ENCODE measurements around the gene IL1F10.
A peak's percentile ranks its signal among the peaks of the same experiment; 100 is the strongest.

Gene IL1F10

DNA sequence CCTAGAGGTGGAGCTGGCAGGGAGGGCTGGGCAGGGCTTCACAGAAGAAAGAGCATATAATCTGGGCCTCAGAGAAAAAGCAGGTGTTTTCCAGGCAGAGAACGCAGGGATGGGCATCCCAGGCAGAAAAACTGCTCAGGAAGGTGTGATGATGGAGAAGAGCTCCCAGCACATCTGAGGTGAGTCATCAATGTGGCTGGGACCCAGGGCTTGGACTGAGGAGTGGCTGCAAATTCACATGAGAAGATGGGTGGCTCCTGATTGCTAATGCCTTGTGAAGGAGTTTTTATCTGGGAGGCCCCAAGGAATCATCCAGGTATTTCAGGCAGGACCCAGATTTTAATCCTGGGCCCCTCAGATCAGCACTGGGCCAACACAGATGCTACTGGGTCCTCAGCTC, 10.2 kb downstream of the IL1F10 start:
- Histone ChIP-seq H3K4me3 (replicated peaks; ENCODE audit: insufficient read depth, low read length) (no peak overlapping the region), H3K27me3 (ENCODE audit: insufficient read depth, poor library complexity, severe bottlenecking) (no peaks in the 10 kb centered on the region), H3K27ac (replicated peaks) (no peak overlapping the region)
- TF ChIP-seq GABPA (IDR thresholded peaks at IDR 0.05; ENCODE audit: low read depth) = no peak
- TF ChIP-seq, protein P1, sequence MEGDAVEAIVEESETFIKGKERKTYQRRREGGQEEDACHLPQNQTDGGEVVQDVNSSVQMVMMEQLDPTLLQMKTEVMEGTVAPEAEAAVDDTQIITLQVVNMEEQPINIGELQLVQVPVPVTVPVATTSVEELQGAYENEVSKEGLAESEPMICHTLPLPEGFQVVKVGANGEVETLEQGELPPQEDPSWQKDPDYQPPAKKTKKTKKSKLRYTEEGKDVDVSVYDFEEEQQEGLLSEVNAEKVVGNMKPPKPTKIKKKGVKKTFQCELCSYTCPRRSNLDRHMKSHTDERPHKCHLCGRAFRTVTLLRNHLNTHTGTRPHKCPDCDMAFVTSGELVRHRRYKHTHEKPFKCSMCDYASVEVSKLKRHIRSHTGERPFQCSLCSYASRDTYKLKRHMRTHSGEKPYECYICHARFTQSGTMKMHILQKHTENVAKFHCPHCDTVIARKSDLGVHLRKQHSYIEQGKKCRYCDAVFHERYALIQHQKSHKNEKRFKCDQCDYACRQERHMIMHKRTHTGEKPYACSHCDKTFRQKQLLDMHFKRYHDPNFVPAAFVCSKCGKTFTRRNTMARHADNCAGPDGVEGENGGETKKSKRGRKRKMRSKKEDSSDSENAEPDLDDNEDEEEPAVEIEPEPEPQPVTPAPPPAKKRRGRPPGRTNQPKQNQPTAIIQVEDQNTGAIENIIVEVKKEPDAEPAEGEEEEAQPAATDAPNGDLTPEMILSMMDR (IDR thresholded peaks at IDR 0.05; ENCODE audit: insufficient read depth, low read length) = no peak
- DNase-seq (ENCODE audit: low read depth in 1 of 2, low spot score in 1 of 2) = no peak

GRCh38 chr2:113078350-113078839, 10.6 kb downstream of the IL1F10 start:
- TF ChIP-seq SPI1 (IDR thresholded peaks at IDR 0.05; ENCODE audit: borderline replicate concordance, low read depth) = no peak
- TF ChIP-seq GABPA (IDR thresholded peaks at IDR 0.05; ENCODE audit: low read depth) = no peak
- Histone ChIP-seq H3K4me3 (replicated peaks; ENCODE audit: insufficient read depth, low read length) (no peak overlapping the region), H3K27me3 (ENCODE audit: insufficient read depth, poor library complexity, severe bottlenecking) (no peaks in the 10 kb centered on the region), H3K27ac (replicated peaks) (no peak overlapping the region)
- DNase-seq (ENCODE audit: low read depth in 1 of 2, low spot score in 1 of 2) = no peak

DNA sequence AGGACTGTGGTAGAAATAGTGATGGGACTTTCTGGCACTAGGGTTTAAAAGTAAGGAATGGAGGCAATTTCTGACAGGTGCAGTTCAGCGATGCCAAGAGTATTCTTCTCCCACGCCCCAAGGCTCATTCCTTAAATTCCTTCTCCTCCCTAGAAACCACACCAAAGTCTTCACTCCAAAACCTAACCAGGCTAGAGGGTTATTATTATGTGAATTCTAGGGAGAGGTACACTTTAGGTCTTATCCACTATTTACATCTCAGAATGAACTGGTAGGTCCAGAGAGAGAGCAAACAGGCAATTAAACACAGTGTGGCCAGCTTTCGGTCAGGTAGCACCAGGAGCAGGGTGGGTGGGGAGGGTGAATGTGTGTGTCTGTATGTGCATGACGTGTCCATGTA, 11.4 kb downstream of the IL1F10 start:
- DNase-seq (ENCODE audit: low read depth in 1 of 2, low spot score in 1 of 2) = no peak
- TF ChIP-seq, protein P2, sequence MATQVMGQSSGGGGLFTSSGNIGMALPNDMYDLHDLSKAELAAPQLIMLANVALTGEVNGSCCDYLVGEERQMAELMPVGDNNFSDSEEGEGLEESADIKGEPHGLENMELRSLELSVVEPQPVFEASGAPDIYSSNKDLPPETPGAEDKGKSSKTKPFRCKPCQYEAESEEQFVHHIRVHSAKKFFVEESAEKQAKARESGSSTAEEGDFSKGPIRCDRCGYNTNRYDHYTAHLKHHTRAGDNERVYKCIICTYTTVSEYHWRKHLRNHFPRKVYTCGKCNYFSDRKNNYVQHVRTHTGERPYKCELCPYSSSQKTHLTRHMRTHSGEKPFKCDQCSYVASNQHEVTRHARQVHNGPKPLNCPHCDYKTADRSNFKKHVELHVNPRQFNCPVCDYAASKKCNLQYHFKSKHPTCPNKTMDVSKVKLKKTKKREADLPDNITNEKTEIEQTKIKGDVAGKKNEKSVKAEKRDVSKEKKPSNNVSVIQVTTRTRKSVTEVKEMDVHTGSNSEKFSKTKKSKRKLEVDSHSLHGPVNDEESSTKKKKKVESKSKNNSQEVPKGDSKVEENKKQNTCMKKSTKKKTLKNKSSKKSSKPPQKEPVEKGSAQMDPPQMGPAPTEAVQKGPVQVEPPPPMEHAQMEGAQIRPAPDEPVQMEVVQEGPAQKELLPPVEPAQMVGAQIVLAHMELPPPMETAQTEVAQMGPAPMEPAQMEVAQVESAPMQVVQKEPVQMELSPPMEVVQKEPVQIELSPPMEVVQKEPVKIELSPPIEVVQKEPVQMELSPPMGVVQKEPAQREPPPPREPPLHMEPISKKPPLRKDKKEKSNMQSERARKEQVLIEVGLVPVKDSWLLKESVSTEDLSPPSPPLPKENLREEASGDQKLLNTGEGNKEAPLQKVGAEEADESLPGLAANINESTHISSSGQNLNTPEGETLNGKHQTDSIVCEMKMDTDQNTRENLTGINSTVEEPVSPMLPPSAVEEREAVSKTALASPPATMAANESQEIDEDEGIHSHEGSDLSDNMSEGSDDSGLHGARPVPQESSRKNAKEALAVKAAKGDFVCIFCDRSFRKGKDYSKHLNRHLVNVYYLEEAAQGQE (IDR thresholded peaks at IDR 0.05; ENCODE audit: insufficient replicate concordance, low read depth) = no peak
- TF ChIP-seq SPI1 (IDR thresholded peaks at IDR 0.05; ENCODE audit: borderline replicate concordance, low read depth) (no peak), POLR2AphosphoS5 (IDR thresholded peaks at IDR 0.05; ENCODE audit: low read depth) (no peak), GABPA (IDR thresholded peaks at IDR 0.05; ENCODE audit: low read depth) (no peak)
- TF ChIP-seq, protein P1 (IDR thresholded peaks at IDR 0.05; ENCODE audit: insufficient read depth, low read length) = no peak
- H3K27me3 ChIP-seq (ENCODE audit: insufficient read depth, poor library complexity, severe bottlenecking) = no peaks in the 10 kb centered on the region
- no peak overlapping the region for H3K27ac ChIP-seq (replicated peaks)
- no peak overlapping the region for H3K4me3 ChIP-seq (replicated peaks; ENCODE audit: insufficient read depth, low read length)

- Histone ChIP-seq H3K27me3 (ENCODE audit: insufficient read depth, poor library complexity, severe bottlenecking) (no peaks in the 10 kb centered on the region), H3K4me3 (replicated peaks; ENCODE audit: insufficient read depth, low read length) (no peak overlapping the region), H3K27ac (replicated peaks) (no peak overlapping the region)
- TF ChIP-seq SPI1 (IDR thresholded peaks at IDR 0.05; ENCODE audit: borderline replicate concordance, low read depth) (no peak), POLR2AphosphoS5 (IDR thresholded peaks at IDR 0.05; ENCODE audit: low read depth) (no peak), GABPA (IDR thresholded peaks at IDR 0.05; ENCODE audit: low read depth) (no peak)
- TF ChIP-seq, protein P2 (IDR thresholded peaks at IDR 0.05; ENCODE audit: insufficient replicate concordance, low read depth) = no peak
- TF ChIP-seq, protein P1 (IDR thresholded peaks at IDR 0.05; ENCODE audit: insufficient read depth, low read length) = peak; percentile 94
- peak in 1 of 2 experiments; percentile 38 for DNase-seq (ENCODE audit: low read depth in 1 of 2, low spot score in 1 of 2)
These were observed 12.4 kb downstream of the IL1F10 start for GRCh38 chr2:113080134-113080533.

Data from HL-60 (cell line).